GM21717 (cell line): ENCODE results near the gene MEMO1.
"Not testable (repeated sequence)": the region's sequence is repeated elsewhere in the genome, so short reads cannot be mapped to it uniquely, and the experiment has no call there.

ENCODE experiments used
- ATAC-seq: cut with Tn5 transposase; IDR thresholded peaks from one replicate; pipeline ENCODE4 v1.9.1; 2021; ENCODE audit warnings: mild to moderate bottlenecking, moderate library complexity; ENCODE audit not compliant: unreplicated experiment

MEMO1 gene

DNA sequence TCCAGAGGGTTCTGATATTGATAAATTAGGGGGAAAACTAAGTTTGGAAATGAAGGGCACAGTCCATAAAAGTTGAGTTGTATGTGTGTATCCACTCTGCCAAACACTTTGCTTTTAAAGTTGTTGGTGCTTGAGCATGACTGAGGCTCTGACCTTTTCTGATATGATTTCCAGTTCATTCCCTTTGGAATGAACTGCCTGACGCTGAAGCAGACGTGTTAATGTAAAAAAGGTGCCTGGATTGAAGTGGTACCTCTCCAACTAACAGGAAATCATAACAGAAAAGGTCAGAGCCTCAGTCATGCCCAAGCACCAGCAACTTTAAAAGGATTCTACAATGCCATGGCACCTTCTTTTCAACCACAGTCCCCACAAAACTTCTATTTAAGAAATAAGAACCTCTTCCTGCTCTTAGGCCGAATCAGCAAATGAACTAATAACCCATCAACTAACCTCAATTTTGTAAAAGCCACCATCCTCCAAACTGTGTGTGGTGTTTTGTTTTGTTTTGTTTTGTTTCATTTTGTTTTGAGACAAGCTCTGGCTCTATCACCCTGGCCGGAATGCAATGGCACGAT, 52.6 kb downstream of the MEMO1 start:
- ATAC-seq = no peak

DNA sequence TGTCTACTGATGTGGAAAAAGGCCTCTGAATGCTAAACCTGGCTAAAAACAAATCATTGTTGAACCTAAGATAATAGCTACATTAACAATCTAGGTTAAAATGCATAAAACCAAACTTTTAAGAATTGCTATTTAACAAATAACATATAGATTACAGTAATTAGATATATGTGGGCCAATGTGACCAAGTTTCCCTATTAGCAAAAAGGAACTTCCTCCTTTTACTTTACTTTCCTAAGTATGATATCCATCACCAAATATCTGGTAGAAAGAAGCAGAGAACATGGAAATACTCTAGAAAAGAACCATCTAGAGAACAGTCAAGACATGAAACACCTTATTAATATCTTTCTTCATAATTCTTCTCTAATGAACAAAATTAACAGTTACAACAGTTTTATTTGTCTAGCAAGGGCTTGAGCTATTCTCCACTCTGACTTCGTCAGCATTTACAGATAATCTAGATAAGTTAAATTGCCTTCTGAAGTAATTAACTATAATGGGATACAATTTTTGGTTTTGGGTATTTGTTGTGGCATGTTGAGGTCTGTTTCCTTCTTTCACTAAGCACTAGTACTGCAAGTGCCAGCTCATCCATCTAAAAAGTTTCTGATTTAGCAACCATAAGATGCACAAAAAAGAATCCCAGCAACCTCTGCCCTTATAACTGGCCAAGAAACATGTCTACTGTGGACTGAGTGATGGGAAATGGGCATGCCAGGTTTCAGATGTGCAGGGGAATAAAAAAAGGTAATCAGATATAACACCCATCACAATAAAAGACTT, 53.3 kb downstream of the MEMO1 start:
- ATAC-seq = no peak

DNA sequence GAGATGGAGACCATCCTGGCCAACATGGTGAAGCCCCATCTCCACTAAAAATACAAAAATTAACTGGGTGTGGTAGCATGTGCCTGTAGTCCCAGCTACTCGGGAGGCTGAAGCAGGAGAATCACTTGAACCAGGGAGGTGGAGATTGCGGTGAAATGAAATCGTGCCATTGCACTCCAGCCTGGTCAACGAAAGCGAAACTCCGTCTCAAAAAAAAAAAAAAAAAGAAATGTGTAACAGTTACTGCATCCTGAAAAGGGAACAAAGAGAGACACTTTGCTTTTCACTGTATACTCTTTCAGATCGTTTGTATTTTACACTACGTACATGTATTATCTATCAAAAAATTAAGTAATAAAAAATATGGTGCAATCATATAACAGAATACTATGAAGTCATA, 53.9 kb downstream of the MEMO1 start:
- ATAC-seq = not testable (repeated sequence)

DNA sequence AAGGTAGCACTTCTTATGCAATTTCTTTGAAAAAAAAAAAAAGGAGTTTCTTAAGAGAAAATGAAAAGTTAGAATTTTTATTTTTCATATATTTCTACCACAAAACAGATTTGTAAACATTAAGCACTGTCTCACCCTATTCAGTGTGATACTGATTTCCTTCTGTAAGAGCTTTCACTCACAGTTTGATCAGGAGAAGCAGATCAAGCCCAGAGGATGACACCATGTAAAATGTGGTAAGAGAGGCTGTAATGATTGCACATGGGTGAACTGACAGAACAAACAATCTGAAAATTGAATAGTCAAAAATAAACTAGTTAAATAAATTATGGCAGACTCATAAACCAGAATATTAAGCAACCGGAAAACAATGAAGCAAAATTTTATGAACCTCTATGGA, 54.5 kb downstream of the MEMO1 start:
- no peak for ATAC-seq

DNA sequence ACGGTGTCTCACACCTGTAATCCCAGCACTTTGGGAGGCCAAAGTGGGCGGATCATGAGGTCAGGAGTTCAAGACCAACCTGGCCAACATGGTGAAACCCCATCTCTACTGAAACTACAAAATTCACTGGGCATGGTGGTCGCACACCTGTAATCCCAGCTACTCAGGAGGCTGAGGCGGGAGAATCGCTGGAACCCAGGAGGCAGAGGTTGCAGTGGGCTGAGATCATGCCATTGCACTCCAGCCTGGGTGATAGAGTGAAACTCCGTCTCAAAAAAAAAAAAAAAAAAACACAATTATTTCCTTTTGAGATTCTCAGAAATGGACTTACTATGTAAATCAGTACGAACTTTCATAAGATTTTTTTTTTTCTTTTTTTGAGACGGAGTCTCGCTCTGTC, 57.7 kb downstream of the MEMO1 start:
- ATAC-seq = not testable (repeated sequence)

DNA sequence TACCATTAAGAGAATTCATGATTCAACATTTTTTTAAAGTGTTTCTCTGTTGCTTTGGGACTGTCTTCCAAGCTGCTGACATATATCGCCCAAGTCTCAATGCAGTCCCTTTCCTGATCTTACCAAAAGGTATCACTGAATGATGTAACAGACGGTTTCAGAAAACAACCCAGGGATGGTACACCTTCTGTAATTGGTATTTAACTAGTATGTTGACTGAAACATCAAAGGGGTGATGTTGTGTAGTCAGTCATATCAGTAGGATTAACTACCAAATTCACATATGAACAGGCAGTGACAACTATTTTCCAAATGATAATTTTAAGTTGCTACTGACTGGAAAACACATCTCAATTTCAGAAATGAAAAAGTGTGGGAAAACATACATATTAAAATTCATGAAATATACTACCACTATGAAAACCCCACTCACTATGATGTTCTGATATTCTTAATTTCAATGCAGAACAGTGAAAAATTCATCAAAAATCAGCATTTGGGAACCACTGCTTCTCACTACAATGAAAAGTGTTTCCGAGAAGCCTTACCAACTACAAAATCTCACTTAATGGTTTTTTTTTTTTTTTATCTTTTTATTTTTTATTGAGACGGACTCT, 59.8 kb downstream of the MEMO1 start:
- ATAC-seq = no peak

DNA sequence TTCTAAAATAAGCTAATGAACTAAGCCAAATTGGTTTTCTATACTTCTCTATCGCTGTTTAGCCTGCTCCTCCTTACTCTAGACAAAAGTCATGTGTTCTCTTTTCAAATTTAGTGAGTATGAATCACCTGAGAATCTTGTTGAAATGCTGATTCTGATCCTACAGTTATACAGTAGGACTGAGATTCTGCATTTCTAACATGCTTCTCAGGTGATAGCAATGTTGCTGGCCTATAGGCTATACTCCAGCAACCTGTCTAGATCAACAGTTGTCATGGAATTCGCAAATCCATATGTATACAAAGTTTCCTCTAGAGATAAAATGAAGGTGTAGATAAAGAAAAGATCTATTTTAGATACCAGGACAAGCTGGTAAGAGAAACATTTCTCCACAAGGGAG, 62.9 kb downstream of the MEMO1 start:
- ATAC-seq = no peak

DNA sequence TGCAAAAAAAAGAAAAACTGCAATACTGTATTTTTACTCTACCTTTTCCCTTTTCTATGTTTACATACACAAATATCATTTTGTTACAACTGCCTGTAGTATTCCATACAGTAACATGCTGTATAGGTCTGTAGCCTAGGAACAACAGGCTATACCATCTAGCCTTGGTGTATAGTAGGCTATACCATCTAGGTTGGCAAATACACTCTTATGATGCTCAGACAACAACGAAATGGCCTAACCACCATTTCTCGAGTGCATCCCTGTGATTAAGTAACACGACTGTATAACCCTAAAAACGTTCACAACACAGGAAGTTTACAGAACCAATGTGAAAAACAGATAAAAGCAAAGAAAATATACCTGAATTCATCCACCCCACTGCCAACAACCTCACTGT, 64.0 kb downstream of the MEMO1 start:
- no peak for ATAC-seq

DNA sequence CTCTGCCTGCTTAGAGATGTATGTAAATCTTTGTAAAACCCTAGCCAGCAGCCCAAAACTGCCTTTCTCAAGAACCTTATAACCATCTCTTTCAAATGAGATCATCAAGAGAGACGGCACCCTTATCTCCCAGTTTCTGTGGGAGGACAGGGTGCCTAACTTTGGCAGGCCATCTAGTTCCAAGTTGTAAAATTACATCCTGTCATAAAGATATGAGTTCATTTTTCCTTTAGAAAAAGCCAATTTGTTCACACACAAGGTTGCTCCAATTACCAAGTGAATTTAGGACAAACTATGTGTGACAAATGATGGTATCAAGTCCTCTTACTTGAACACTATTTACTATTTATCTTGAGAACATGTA, 65.3 kb downstream of the MEMO1 start:
- ATAC-seq = no peak

DNA sequence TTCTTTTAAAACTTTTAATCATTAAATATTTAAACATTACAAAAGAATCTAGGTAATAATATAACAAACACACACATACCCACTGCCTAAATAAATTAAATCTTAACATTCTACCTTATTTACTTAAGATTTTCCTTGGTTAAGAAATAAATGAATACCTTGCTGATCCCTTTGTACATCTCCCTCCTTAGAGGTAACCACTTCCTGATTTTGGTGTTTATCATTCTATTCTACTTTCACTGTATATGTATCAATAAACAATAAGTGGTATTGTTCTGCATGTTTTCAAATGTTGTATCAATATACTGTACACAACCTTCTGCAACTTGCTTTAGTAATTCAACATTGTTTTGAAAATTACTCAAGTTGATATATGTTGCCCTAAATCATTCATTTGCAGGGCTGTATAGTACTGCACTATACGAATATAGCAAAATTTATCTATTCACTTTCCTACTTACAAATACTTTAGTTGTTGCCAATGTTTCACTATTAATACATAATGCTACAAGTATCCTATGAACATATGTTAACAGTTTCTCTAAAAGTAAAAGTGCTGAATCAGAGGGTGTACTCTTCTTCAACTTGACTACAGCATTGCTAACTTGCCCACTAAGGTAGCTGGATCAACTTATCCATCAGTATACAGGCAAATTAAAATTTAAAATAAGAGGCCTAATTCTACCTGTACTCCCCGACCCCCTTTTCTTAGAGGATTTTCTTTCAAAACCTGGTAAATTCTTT, 65.8 kb downstream of the MEMO1 start:
- ATAC-seq = no peak

DNA sequence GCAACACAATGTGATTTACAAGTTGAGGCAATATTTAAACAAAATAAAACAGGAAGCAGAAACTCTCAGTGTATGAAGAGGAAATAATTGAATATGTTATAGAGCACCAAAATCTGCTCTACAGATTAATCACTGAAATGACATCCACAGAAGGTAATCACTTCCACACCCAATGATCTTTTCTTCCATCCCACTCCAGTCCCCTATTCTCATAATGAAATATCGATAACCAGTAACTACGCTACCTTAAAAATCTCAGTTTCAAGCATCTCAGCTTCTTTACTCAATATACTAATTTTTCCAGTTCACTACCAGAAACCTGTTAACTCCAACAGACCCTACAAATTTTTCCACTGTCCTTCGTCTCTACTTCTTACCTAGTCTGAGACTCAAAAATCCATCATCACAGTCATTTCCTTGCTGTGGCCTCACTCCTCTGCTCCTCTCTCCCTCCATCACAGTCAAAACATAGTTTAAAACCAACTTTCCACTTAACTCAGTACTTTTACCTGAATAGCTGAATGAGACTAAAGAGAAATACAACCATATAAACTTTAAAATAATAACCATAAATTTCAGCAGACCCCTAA, 67.1 kb downstream of the MEMO1 start:
- no peak for ATAC-seq

DNA sequence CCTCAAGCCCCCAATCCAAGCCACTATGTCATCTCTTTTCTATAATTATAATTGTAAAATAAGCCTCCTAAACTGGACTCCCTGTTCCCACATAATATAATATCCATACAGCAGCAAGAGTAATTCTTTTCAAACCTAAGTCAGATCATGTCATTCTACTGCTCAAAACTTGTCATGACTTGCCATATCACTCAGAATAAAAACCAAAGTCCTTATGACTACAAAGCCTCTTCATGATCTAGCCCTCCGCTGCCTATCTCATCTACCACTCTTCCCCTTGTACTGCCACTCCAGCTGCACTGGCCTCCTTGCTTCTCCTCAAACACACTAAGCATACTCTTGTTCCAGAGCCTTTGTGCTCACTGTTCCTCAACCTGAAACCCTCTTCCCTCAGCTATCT, 69.9 kb downstream of the MEMO1 start:
- no peak for ATAC-seq

DNA sequence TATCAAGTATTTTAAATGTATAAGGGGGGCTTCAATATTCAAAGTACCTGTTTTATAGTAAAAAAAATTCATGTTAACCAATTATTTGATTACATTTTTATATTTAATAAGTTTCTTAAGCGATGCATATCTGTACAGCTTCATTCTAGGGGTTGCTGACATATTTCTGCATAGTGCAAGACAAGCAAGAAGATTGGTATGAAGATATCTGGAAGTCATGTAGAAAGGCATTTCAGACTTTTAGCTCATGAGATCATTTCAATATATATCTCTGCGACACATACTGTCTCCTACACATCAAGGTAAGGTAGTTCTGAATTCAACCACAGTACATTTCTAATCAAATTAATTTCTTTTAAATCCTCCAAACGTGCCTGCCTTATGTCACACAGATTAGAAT, 73.1 kb downstream of the MEMO1 start:
- no peak for ATAC-seq

DNA sequence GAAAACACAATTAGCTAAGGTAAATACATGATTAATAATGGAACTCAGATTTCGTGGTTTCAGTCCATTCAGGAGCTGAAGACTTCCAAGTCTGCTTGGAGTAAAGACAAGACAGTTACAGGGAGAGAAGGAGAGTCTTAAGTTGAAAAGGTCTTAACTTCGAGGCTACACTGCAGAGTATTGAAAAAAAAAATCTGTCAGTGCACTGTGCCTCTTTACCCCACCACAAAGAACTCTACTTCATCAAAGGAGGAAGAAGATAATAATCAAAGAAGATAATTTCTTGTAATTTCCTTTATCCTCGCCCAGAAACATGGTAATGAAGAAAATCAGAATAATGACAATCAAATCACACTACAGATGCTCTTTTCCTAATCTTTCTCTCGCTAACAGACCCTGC, 75.4 kb downstream of the MEMO1 start:
- ATAC-seq = no peak

DNA sequence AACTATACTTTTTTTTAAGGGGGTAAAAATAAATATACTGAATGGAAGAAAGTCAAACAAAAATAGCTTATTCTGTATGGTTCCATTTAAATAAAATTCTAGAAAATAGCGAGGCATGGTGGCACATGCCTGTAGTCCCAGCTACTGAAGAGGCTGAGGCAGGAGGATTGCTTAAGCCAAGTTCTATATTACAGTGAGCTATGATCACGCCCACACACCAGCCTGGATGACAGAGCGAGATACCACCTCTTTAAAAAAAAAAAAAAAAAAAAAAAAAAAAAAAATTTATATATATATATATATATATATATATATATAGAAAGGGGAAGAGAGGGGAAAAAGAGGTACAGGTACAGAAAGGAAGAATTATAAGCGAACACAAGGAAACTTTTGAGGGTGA, 77.7 kb downstream of the MEMO1 start:
- ATAC-seq = no peak

DNA sequence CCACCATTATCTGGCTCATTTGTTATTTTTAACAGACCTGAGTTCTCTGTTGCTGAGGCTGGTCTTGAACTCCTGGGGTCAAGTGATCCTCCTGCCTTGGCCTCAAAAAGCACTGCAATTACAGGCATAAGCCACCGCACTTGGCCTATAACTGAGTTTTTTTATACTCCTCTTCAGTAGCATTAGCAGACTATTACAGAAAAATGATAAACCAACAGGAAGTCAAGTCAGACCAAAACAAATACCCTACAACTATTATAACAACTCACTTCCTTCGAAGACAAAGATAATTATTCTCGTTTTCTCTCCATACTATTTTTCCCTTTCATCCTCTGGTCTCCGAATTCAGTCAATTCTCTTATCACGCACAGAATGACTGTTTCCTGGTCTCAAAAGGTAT, 78.2 kb downstream of the MEMO1 start:
- ATAC-seq = no peak

DNA sequence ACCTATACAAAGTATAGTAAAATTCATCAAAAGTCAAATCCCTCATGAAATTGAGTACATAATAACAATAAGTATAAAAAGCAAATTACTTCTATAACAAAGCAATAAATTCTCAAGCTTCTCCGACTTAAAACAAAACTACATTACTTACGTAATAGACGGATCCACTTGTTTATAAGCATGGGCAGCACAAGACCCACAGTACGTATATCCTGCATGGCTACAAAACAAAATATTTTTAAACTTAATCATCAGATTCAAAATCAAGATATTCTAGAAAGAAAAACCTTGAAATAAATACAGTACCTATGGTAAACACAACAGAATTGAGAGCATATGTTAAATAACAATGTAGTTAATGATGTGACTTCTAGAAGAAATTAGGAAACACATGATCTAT, 78.9 kb downstream of the MEMO1 start:
- no peak for ATAC-seq

DNA sequence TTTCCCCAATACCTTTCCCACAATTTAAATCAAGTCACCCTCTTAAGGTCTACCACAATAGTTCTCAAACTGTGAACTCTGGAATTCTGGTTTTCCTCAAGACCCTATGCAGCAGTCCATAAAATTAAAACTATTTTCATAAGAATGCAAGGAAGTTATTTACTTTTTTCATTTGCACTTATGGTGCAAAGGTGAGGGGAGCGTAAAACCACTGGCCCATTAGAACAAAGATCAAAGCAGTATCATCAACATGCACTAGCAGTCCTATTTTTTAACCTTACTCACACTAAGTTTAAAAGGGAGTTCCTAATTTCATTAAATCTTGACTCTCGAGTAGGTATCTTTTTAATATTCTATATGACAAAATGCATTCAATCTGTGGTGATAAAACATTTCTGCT, 85.3 kb downstream of the MEMO1 start:
- no peak for ATAC-seq

DNA sequence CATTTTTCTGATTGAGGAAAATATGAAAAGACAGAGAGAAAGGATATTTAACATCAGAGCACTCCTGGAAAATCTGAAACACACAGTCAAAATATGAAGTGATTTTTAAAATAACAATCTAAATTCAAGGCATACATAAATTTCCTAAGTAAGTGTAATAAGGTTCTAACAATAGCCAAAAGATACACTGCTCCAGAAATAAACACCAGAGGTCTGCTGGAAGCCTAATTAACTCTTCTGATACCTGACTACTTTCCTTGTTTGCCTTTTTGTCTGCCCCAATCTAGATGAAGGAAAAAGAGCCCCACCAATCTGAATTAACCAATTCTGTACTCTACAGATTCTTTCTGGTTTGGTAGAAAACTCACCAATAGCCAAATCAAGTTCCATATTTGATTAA, 87.1 kb downstream of the MEMO1 start:
- ATAC-seq = no peak

DNA sequence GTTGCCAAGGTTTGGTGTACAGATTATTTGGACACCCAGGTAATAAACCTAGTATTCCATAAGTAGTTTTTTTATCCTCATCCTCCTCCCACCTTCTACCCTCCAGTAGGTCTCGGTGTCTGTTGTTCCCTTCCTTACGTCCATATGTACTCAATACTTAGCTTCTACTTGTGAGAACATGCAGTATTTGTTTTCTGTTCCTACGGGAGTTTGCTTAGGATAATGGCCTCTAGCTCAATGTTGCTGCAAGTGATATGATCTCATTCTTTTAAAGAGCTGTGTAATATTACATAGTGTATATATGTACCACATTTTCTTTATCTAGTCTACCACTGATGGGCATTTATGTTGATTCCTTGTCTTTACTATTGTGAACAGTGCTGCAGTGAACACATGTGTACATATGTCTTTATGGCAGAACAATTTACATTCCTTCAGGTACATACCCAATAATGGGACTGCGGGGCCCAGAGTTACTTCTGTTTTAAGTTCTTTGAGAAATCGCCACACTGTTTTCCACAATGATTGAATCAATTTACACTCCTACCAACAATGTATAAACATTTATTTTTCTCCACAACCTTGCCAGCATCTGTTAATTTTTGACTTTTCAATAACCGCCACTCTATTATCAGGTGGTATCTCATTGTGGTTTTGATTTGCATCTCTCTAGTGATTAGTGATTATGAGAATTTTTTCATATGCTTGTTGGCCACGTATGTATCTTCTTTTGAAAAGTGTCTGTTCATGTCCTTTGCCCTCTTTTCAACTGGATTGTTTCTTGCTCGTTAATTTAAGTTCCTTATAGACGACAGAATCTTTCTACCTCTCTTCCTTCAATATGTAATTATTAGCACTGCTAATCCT, 88.0 kb downstream of the MEMO1 start:
- ATAC-seq = no peak

DNA sequence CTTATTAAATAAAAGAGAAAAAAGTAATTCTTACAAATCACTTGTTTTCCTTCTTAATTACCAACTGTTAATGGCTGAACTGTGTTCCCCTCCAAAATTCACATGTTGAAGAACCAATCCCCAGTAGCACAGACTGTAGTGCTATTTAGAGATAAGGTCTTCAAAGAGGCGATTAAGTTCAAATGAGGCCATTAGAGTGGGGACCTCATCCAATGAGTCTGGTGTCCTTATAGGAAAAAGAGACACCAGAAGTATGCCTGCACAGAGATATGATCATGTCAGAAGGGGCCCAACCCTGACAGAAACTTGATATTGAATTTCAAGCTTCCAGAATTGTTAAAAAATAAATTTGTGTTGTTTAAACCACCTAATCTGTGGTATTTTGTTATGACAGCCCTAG, 89.8 kb downstream of the MEMO1 start:
- no peak for ATAC-seq
